Lung microvascular endothelial cell (primary cell): ENCODE measurements around the gene GCC1. TPM values are rescaled to one million over a fixed set of nuclear protein-coding genes. Genes with fewer than 3 reads are reported as not detected.

Source experiments
- DNase-seq, 2 donors: peaks; one replicate each; pipeline versions ENCODE4 v3.0.0 to v3.0.0-alpha.2; 2010; ENCODE audit warnings: low read depth in 2 of 2
- total RNA-seq: library from RNA; depleted of rRNA; stranded (reverse); fragments of >200 nt; gene quantifications from 2 replicates; pipeline ENCODE4 v1.2.1, GENCODE V29; 2014

Gene GCC1
- total RNA-seq, 1 donor from 2014 or later, result 22.8 TPM

- no peak for DNase-seq
Observed at GRCh38 chr7:127536741-127537140, 48.7 kb downstream of the GCC1 start.

GRCh38 chr7:127536394-127536691 is 49.1 kb downstream of the GCC1 start:
- DNase-seq, result no peak

- no peak for DNase-seq
Observed at GRCh38 chr7:127535546-127536393, 49.6 kb downstream of the GCC1 start.

GRCh38 chr7:127534636-127535035 is 50.8 kb downstream of the GCC1 start:
- DNase-seq, result no peak

- DNase-seq, result no peak
Observed at GRCh38 chr7:127532736-127533135, 52.7 kb downstream of the GCC1 start.

- peak in 1 of 2 donors; percentile 4 for DNase-seq
Observed at GRCh38 chr7:127532151-127532550, 53.2 kb downstream of the GCC1 start.

Other genes with a start within 250 kb of the GCC1 start
- 5.4 and 9.9 TPM in 2 replicates for gene ZNF800, start 192.9 kb downstream of the GCC1 start, total RNA-seq
- gene ARF5, start 2.8 kb upstream of the GCC1 start, total RNA-seq, result 122 and 146 TPM in 2 replicates
- 0.60 and 1.1 TPM in 2 replicates for gene FSCN3, start 8.1 kb upstream of the GCC1 start, total RNA-seq
- not detected in 2 replicates for gene PAX4, start 32.5 kb upstream of the GCC1 start, total RNA-seq
- 105 and 150 TPM in 2 replicates for gene SND1, start 66.6 kb upstream of the GCC1 start, total RNA-seq